Neural cell (in vitro differentiated cells): ENCODE data around the gene CRAMP1. TPM values are rescaled to one million over a fixed set of nuclear protein-coding genes. Genes with fewer than 3 reads are reported as not detected.

Source experiments
- H2AFZ ChIP-seq: fragments of 200-600, 300-800 bp; sonication (generic), shearing (Covaris generic); 2 replicates; pipeline ENCODE4 v1.6.0; 2014; ENCODE audit warnings: low read depth, mild to moderate bottlenecking, antibody characterized with exemption, low read length, moderate library complexity
- H3F3A ChIP-seq: fragments of 200-600 bp; shearing (Covaris generic); 2 replicates; pipeline ENCODE4 v1.6.1; 2016; ENCODE audit warnings: mild to moderate bottlenecking, moderate library complexity, mixed read lengths, antibody characterized with exemption, low read length; ENCODE audit not compliant: insufficient read depth, poor library complexity, severe bottlenecking
- H3K27ac ChIP-seq: fragments of 200-600, 300-800 bp; sonication (generic), shearing (Covaris generic); 2 replicates; pipeline ENCODE4 v1.5.1; 2014; ENCODE audit warnings: mild to moderate bottlenecking, low read length, moderate library complexity
- H3K27me3 ChIP-seq: fragments of 300-800, 200-600 bp; sonication (generic), shearing (Covaris generic); 2 replicates; pipeline ENCODE4 v1.6.0; 2014; ENCODE audit warnings: mild to moderate bottlenecking, low read depth, low read length, moderate library complexity; ENCODE audit not compliant: insufficient read depth
- H3K36me3 ChIP-seq: fragments of 300-800, 200-600 bp; sonication (generic), shearing (Covaris generic); 2 replicates; pipeline ENCODE4 v1.5.1; 2014; ENCODE audit warnings: mild to moderate bottlenecking, antibody characterized with exemption, low read length, moderate library complexity; ENCODE audit not compliant: insufficient read depth
- H3K4me2 ChIP-seq: fragments of 300-800, 200-600 bp; sonication (generic), shearing (Covaris generic); 2 replicates; pipeline ENCODE4 v1.6.0; 2014; ENCODE audit warnings: mild to moderate bottlenecking, low read length
- H3K4me3 ChIP-seq: fragments of 300-800, 200-600 bp; sonication (generic), shearing (Covaris generic); 2 replicates; pipeline ENCODE4 v1.5.1; 2014; ENCODE audit warnings: mild to moderate bottlenecking, low read length, moderate library complexity
- H3K79me2 ChIP-seq: fragments of 200-600 bp; shearing (Covaris generic); replicated peaks from 2 replicates; pipeline ENCODE4 v1.6.0; 2014; ENCODE audit warnings: mild to moderate bottlenecking, low read length, moderate library complexity; ENCODE audit not compliant: insufficient read depth
- H3K9ac ChIP-seq: fragments of 300-800, 200-600 bp; sonication (generic), shearing (Covaris generic); 2 replicates; pipeline ENCODE4 v1.6.1; 2016; ENCODE audit warnings: mild to moderate bottlenecking, low read length, mixed read lengths
- H3K9me2 ChIP-seq: fragments of 200-600 bp; shearing (Covaris generic); 2 replicates; pipeline ENCODE4 v1.6.1; 2016; ENCODE audit warnings: mild to moderate bottlenecking, low read length, mixed read lengths; ENCODE audit not compliant: insufficient read depth
- H3K9me3 ChIP-seq: fragments of 200-600, 300-800 bp; sonication (generic), shearing (Covaris generic); 2 replicates; pipeline ENCODE4 v1.6.1; 2016; ENCODE audit warnings: mild to moderate bottlenecking, mixed run types, low read length, moderate library complexity, mixed read lengths
- H4K20me1 ChIP-seq: fragments of 200-600 bp; shearing (Covaris generic); 2 replicates; pipeline ENCODE4 v1.6.1; 2016; ENCODE audit warnings: mild to moderate bottlenecking, mixed run types; ENCODE audit not compliant: insufficient read depth
- CTCF ChIP-seq: fragments of 450-650 bp; IDR thresholded peaks from 2 replicates; pipeline ENCODE4 v1.5.1; 2014; ENCODE audit warnings: antibody characterized with exemption, mild to moderate bottlenecking, moderate library complexity; ENCODE audit not compliant: poor library complexity, severe bottlenecking
- EP300 ChIP-seq: fragments of 450-650 bp; conservative IDR thresholded peaks from 2 replicates; pipeline ENCODE4 v1.6.1; 2014; ENCODE audit warnings: antibody characterized with exemption, mild to moderate bottlenecking, moderate library complexity; ENCODE audit not compliant: poor library complexity, severe bottlenecking
- EZH2 ChIP-seq: fragments of 200-600, 300-800 bp; shearing (Covaris generic), sonication (generic); IDR thresholded peaks from 2 replicates; pipeline ENCODE4 v1.6.1; 2014; ENCODE audit warnings: antibody characterized with exemption, low read length, borderline replicate concordance, mild to moderate bottlenecking; ENCODE audit not compliant: insufficient read depth, poor library complexity, severe bottlenecking
- MXI1 ChIP-seq: fragments of 450-650 bp; conservative IDR thresholded peaks from 2 replicates; pipeline ENCODE4 v1.6.1; 2014; ENCODE audit warnings: antibody characterized with exemption, mild to moderate bottlenecking; ENCODE audit not compliant: poor library complexity, severe bottlenecking
- POLR2AphosphoS5 ChIP-seq: IDR thresholded peaks from 2 replicates; pipeline ENCODE4 v1.6.1; 2012
- RAD21 ChIP-seq: fragments of 450-650 bp; conservative IDR thresholded peaks from 2 replicates; pipeline ENCODE4 v1.6.1; 2014; ENCODE audit warnings: antibody characterized with exemption, mild to moderate bottlenecking, moderate library complexity
- REST ChIP-seq: IDR thresholded peaks from 2 replicates; pipeline ENCODE4 v1.6.1; 2012; ENCODE audit warnings: borderline replicate concordance
- SMC3 ChIP-seq: fragments of 450-650 bp; conservative IDR thresholded peaks from 2 replicates; pipeline ENCODE4 v1.6.1; 2014; ENCODE audit warnings: antibody characterized with exemption, mild to moderate bottlenecking, moderate library complexity; ENCODE audit not compliant: poor library complexity
- TAF1 ChIP-seq: IDR thresholded peaks from 2 replicates; pipeline ENCODE4 v1.6.1; 2012; ENCODE audit warnings: low read depth
- polyA plus RNA-seq: library from polyadenylated mRNA; depleted of rRNA; stranded (reverse); fragments of >200 nt; gene quantifications from 2 replicates; pipeline ENCODE4 v1.2.3, GENCODE V29; 2014

Gene CRAMP1
- polyA plus RNA-seq, 1 donor from 2014 or later, result 11.1 TPM

- H4K20me1 ChIP-seq, result peaks cover 4% of the 10 kb centered on the region
- H2AFZ ChIP-seq, result no peak overlapping the region
- TF ChIP-seq RAD21 (no peak), POLR2AphosphoS5 (no peak), EP300 (no peak), SMC3 (no peak), REST (no peak), EZH2 (no peak), CTCF (no peak), MXI1 (no peak), TAF1 (no peak)
- no peak overlapping the region for H3K9ac ChIP-seq
- H3K9me2 ChIP-seq, result no peaks in the 10 kb centered on the region
- H3K27me3 ChIP-seq, result no peaks in the 10 kb centered on the region
- H3K9me3 ChIP-seq, result no peaks in the 10 kb centered on the region
- H3K4me3 ChIP-seq, result no peak overlapping the region
- H3K4me2 ChIP-seq, result no peak overlapping the region
- no peak overlapping the region for H3K27ac ChIP-seq
- H3K36me3 ChIP-seq, result peaks cover 4% of the 10 kb centered on the region
- H3K79me2 ChIP-seq, result peaks cover 60% of the 10 kb centered on the region
- no peaks in the 10 kb centered on the region for H3F3A ChIP-seq
These were observed 9.7 kb downstream of the CRAMP1 start for GRCh38 chr16:1621851-1622250.

- H3K9ac ChIP-seq, result no peak overlapping the region
- H3K36me3 ChIP-seq, result no peaks in the 10 kb centered on the region
- peaks cover 62% of the 10 kb centered on the region for H3K79me2 ChIP-seq
- H4K20me1 ChIP-seq, result peaks cover 11% of the 10 kb centered on the region
- no peak overlapping the region for H3K27ac ChIP-seq
- no peaks in the 10 kb centered on the region for H3K27me3 ChIP-seq
- TF ChIP-seq CTCF (no peak), EP300 (no peak), EZH2 (no peak), POLR2AphosphoS5 (no peak), RAD21 (no peak), TAF1 (no peak), MXI1 (no peak), SMC3 (no peak), REST (no peak)
- H3K4me2 ChIP-seq, result no peak overlapping the region
- H3K9me3 ChIP-seq, result no peaks in the 10 kb centered on the region
- no peaks in the 10 kb centered on the region for H3K9me2 ChIP-seq
- H3F3A ChIP-seq, result no peaks in the 10 kb centered on the region
- no peak overlapping the region for H3K4me3 ChIP-seq
- no peak overlapping the region for H2AFZ ChIP-seq
These were observed 14.2 kb downstream of the CRAMP1 start for GRCh38 chr16:1626327-1626726.
